Spinal cord (tissue), 10 donors: ENCODE data around the gene PSME3IP1. TPM values are rescaled to one million over a fixed set of nuclear protein-coding genes. Genes with fewer than 3 reads are reported as not detected.
"Not testable (repeated sequence)": the region's sequence is repeated elsewhere in the genome, so short reads cannot be mapped to it uniquely, and the experiment has no call there.

ENCODE experiments used
- DNase-seq, 6 donors: peaks; one replicate each; pipeline versions ENCODE4 v3.0.0 to v3.0.0-alpha.2; 2013 to 2015; ENCODE audit warnings: low spot score in 6 of 6, low read depth in 4 of 6
- H3K27ac ChIP-seq: one replicate; pipeline ENCODE4 v1.5.1; 2013; ENCODE audit warnings: low read depth, low read length, control low read depth
- H3K27me3 ChIP-seq: one replicate; pipeline ENCODE4 v1.6.1; 2013; ENCODE audit warnings: low read length; ENCODE audit not compliant: control insufficient read depth, insufficient read depth
- H3K36me3 ChIP-seq: one replicate; pipeline ENCODE4 v1.6.1; 2013; ENCODE audit warnings: low read length; ENCODE audit not compliant: control insufficient read depth, insufficient read depth
- H3K4me1 ChIP-seq: one replicate; pipeline ENCODE4 v1.6.1; 2013; ENCODE audit warnings: low read length; ENCODE audit not compliant: control insufficient read depth, insufficient read depth
- H3K4me3 ChIP-seq: one replicate; pipeline ENCODE4 v1.5.1; 2013; ENCODE audit warnings: low read depth, low read length, control low read depth
- H3K9me3 ChIP-seq: one replicate; pipeline ENCODE4 v1.6.1; 2013; ENCODE audit warnings: low read length; ENCODE audit not compliant: control insufficient read depth, insufficient read depth
- WGBS: methylation state at CpG from one replicate; pipeline ENCODE4 v1.1.5; 2013; ENCODE audit warnings: missing lambda C conversion rate; ENCODE audit not compliant: insufficient coverage; 5-methylcytosine and 5-hydroxymethylcytosine counted together
- polyA plus RNA-seq, 2 donors: library from polyadenylated mRNA; unstranded; fragments of 120-200 nt; gene quantifications; one replicate each; pipeline ENCODE4 v1.2.1, GENCODE V29; 2013; ENCODE audit not compliant: insufficient read length in 2 of 2
- total RNA-seq, 2 donors: library from RNA; depleted of rRNA in 1 of 2; stranded (reverse); fragments of 120-200 nt in 1 of 2; fragments of >200 nt in 1 of 2; gene quantifications; one replicate each; pipeline versions ENCODE4 v1.2.3 to v1.2.4, GENCODE V29; 2013 to 2014
- donor health status: healthy.

Gene PSME3IP1
- total and polyA plus RNA-seq, 4 donors, result 70.7 to 172 (median 123) TPM

- Histone ChIP-seq H3K36me3 (peaks cover 82% of the 10 kb centered on the region), H3K4me3 (no peak overlapping the region), H3K9me3 (no peaks in the 10 kb centered on the region), H3K4me1 (peaks cover 47% of the 10 kb centered on the region), H3K27ac (no peak overlapping the region), H3K27me3 (no peaks in the 10 kb centered on the region)
- WGBS, result 100% methylated on average over 1 of the region's 2 CpGs
- DNase-seq, result no peak
Observed at GRCh38 chr16:57118461-57119084, 67.3 kb downstream of the PSME3IP1 start.

- H3K27ac ChIP-seq, result peak overlapping the region; percentile 98
- peaks cover 74% of the 10 kb centered on the region for H3K36me3 ChIP-seq
- no peaks in the 10 kb centered on the region for H3K9me3 ChIP-seq
- H3K27me3 ChIP-seq, result no peaks in the 10 kb centered on the region
- H3K4me3 ChIP-seq, result peak overlapping the region; percentile 9
- peaks cover 58% of the 10 kb centered on the region for H3K4me1 ChIP-seq
- peak; percentile 83 to 97 (median 90) for DNase-seq
- 6% methylated on average over 24 of the region's 25 CpGs for WGBS
Observed at GRCh38 chr16:57115514-57116182, 70.2 kb downstream of the PSME3IP1 start.

GRCh38 chr16:57115168-57115513 is 70.7 kb downstream of the PSME3IP1 start:
- H3K4me1 ChIP-seq, result peaks cover 58% of the 10 kb centered on the region
- DNase-seq, result no peak
- H3K36me3 ChIP-seq, result peaks cover 74% of the 10 kb centered on the region
- H3K27me3 ChIP-seq, result no peaks in the 10 kb centered on the region
- peak overlapping the region; percentile 9 for H3K4me3 ChIP-seq
- H3K9me3 ChIP-seq, result no peaks in the 10 kb centered on the region
- H3K27ac ChIP-seq, result peak overlapping the region; percentile 98
- WGBS, result 16% methylated on average over 10 of the region's 10 CpGs

GRCh38 chr16:57113664-57114063 is 72.2 kb downstream of the PSME3IP1 start:
- DNase-seq, result no peak
- WGBS, result 89% methylated on average over 4 of the region's 5 CpGs
- Histone ChIP-seq H3K27me3 (no peaks in the 10 kb centered on the region), H3K27ac (peak overlapping the region; percentile 98), H3K4me3 (no peak overlapping the region), H3K36me3 (peaks cover 59% of the 10 kb centered on the region), H3K4me1 (peaks cover 61% of the 10 kb centered on the region), H3K9me3 (no peaks in the 10 kb centered on the region)

GRCh38 chr16:57113042-57113453 is 72.8 kb downstream of the PSME3IP1 start:
- WGBS, result 85% methylated on average over 14 of the region's 14 CpGs
- H3K36me3 ChIP-seq, result peaks cover 56% of the 10 kb centered on the region
- H3K4me3 ChIP-seq, result no peak overlapping the region
- no peak for DNase-seq
- no peaks in the 10 kb centered on the region for H3K9me3 ChIP-seq
- peaks cover 66% of the 10 kb centered on the region for H3K4me1 ChIP-seq
- peak overlapping the region; percentile 98 for H3K27ac ChIP-seq
- no peaks in the 10 kb centered on the region for H3K27me3 ChIP-seq

- Histone ChIP-seq H3K4me1 (peaks cover 69% of the 10 kb centered on the region), H3K9me3 (no peaks in the 10 kb centered on the region), H3K4me3 (no peak overlapping the region), H3K27me3 (no peaks in the 10 kb centered on the region), H3K36me3 (peaks cover 51% of the 10 kb centered on the region), H3K27ac (peak overlapping the region; percentile 98)
- no CpG with 5 or more reads among the region's 10 CpGs for WGBS
- DNase-seq, result no peak
Observed at GRCh38 chr16:57112403-57113041, 73.3 kb downstream of the PSME3IP1 start.

- peaks cover 69% of the 10 kb centered on the region for H3K4me1 ChIP-seq
- no CpG with 5 or more reads among the region's 2 CpGs for WGBS
- DNase-seq, result no peak
- no peaks in the 10 kb centered on the region for H3K9me3 ChIP-seq
- no peak overlapping the region for H3K27ac ChIP-seq
- peaks cover 43% of the 10 kb centered on the region for H3K36me3 ChIP-seq
- H3K27me3 ChIP-seq, result no peaks in the 10 kb centered on the region
- no peak overlapping the region for H3K4me3 ChIP-seq
Observed at GRCh38 chr16:57111420-57111819, 74.4 kb downstream of the PSME3IP1 start.

GRCh38 chr16:57110937-57111336 is 74.9 kb downstream of the PSME3IP1 start:
- DNase-seq, result no peak
- Histone ChIP-seq H3K36me3 (peaks cover 43% of the 10 kb centered on the region), H3K4me3 (no peak overlapping the region), H3K4me1 (peaks cover 69% of the 10 kb centered on the region), H3K27ac (no peak overlapping the region), H3K27me3 (no peaks in the 10 kb centered on the region), H3K9me3 (no peaks in the 10 kb centered on the region)
- WGBS, result no CpG with 5 or more reads among the region's 4 CpGs

GRCh38 chr16:57109259-57110105 is 76.4 kb downstream of the PSME3IP1 start:
- Histone ChIP-seq H3K4me1 (peaks cover 67% of the 10 kb centered on the region), H3K36me3 (peaks cover 45% of the 10 kb centered on the region)
- WGBS, result 81% methylated on average over 6 of the region's 10 CpGs
- not testable (repeated sequence) for H3K4me3 ChIP-seq, H3K27me3 ChIP-seq, H3K27ac ChIP-seq, H3K9me3 ChIP-seq, DNase-seq
